Measurements from ENCODE around the gene CD72.
"Not testable (repeated sequence)": the region's sequence is repeated elsewhere in the genome, so short reads cannot be mapped to it uniquely, and the experiment has no call there.

The CD72 gene

GRCh38 chr9:35598866-35599590 lies 19.2 kb downstream of the CD72 start:
- no peak for DNase-seq (ENCODE audit: low read depth)
- no peak overlapping the region for H3K4me3 ChIP-seq (ENCODE audit: low read depth, low read length)
- TF ChIP-seq CTCF (IDR thresholded peaks at IDR 0.05; ENCODE audit: control insufficient read depth, extremely low read depth, insufficient read depth), result no peak

- DNase-seq (ENCODE audit: low read depth), result not testable (repeated sequence)
These were observed 21.3 kb downstream of the CD72 start for GRCh38 chr9:35596907-35597306.

GRCh38 chr9:35594471-35594870 lies 23.7 kb downstream of the CD72 start:
- TF ChIP-seq CTCF (IDR thresholded peaks at IDR 0.05; ENCODE audit: control insufficient read depth, extremely low read depth, insufficient read depth), result no peak
- H3K4me3 ChIP-seq (ENCODE audit: low read depth, low read length), result no peak overlapping the region
- DNase-seq (ENCODE audit: low read depth), result no peak

More at GRCh38 chr9:35596907-35597306, 21.3 kb downstream of the CD72 start:
- H3K4me3 ChIP-seq (ENCODE audit: low read depth, low read length), result not testable (repeated sequence)

GRCh38 chr9:35593581-35593980 lies 24.6 kb downstream of the CD72 start:
- no peak for TF ChIP-seq CTCF (IDR thresholded peaks at IDR 0.05; ENCODE audit: control insufficient read depth, extremely low read depth, insufficient read depth)
- DNase-seq (ENCODE audit: low read depth), result no peak
- no peak overlapping the region for H3K4me3 ChIP-seq (ENCODE audit: low read depth, low read length)

- DNase-seq (ENCODE audit: low read depth); H3K4me3 ChIP-seq (ENCODE audit: low read depth, low read length): not testable (repeated sequence)
These were observed 29.7 kb downstream of the CD72 start for GRCh38 chr9:35588506-35588905.

- peak; percentile 35 for DNase-seq (ENCODE audit: low read depth)
- not testable (repeated sequence) for H3K4me3 ChIP-seq (ENCODE audit: low read depth, low read length)
These were observed 33.5 kb downstream of the CD72 start for GRCh38 chr9:35584681-35585080.

- not testable (repeated sequence) for DNase-seq (ENCODE audit: low read depth); H3K4me3 ChIP-seq (ENCODE audit: low read depth, low read length)
These were observed 34.7 kb downstream of the CD72 start for GRCh38 chr9:35583521-35583920.

- not testable (repeated sequence) for DNase-seq (ENCODE audit: low read depth); H3K4me3 ChIP-seq (ENCODE audit: low read depth, low read length)
These were observed 38.5 kb downstream of the CD72 start for GRCh38 chr9:35579659-35580227.

- no peak for DNase-seq (ENCODE audit: low read depth)
- no peak overlapping the region for H3K4me3 ChIP-seq (ENCODE audit: low read depth, low read length)
- no peak for TF ChIP-seq CTCF (IDR thresholded peaks at IDR 0.05; ENCODE audit: control insufficient read depth, extremely low read depth, insufficient read depth)
These were observed 39.1 kb downstream of the CD72 start for GRCh38 chr9:35579130-35579529.

GRCh38 chr9:35577486-35577885 lies 40.7 kb downstream of the CD72 start:
- no peak overlapping the region for H3K4me3 ChIP-seq (ENCODE audit: low read depth, low read length)
- no peak for TF ChIP-seq CTCF (IDR thresholded peaks at IDR 0.05; ENCODE audit: control insufficient read depth, extremely low read depth, insufficient read depth)
- no peak for DNase-seq (ENCODE audit: low read depth)
